Panc1 (cell line): ENCODE measurements around the gene MYL10. TPM values are rescaled to one million over a fixed set of nuclear protein-coding genes. Genes with fewer than 3 reads are reported as not detected.

Source experiments
- ATAC-seq: fragments of 200-7000 bp; cut with Tn5 transposase; 2 replicates; pipeline ENCODE4 v1.9.1; 2020; ENCODE audit warnings: mild to moderate bottlenecking, moderate library complexity
- BruUV-seq: library from RNA; stranded (reverse); fragments of 400-500 nt; replicated peaks from 2 replicates; lab custom pipeline; 2021; lab: Mats Ljungman, UMichigan
- CTCF ChIA-PET: fragments of 300-600 bp; sonication (Branson Sonifier 250); formaldehyde crosslinking; loops from one replicate; lab custom pipeline; 2022; ENCODE audit warnings: antibody characterized with exemption; lab: Charles Lee
- POLR2A ChIA-PET: fragments of 300-600 bp; sonication (Branson Sonifier 250); formaldehyde crosslinking; loops from one replicate; lab custom pipeline; 2022; ENCODE audit warnings: antibody characterized with exemption; lab: Charles Lee
- DNase-seq: peaks from one replicate; pipeline ENCODE4 v3.0.0-alpha.2; 2010; ENCODE audit warnings: low read depth, low spot score
- H3K27ac ChIP-seq: 2 replicates; pipeline ENCODE4 v1.5.1; 2011; ENCODE audit warnings: mild to moderate bottlenecking, low read length, inconsistent platforms
- H3K27me3 ChIP-seq: fragments of 200-500 bp; sonication (Bioruptor generic); 2 replicates; pipeline ENCODE4 v1.6.0; 2014; ENCODE audit warnings: low read length, inconsistent platforms; ENCODE audit not compliant: control insufficient read depth, insufficient read depth
- H3K36me3 ChIP-seq: fragments of 200-500 bp; sonication (Bioruptor generic); 2 replicates; pipeline ENCODE4 v1.5.1; 2014; ENCODE audit warnings: inconsistent platforms, mild to moderate bottlenecking, low read length, moderate library complexity; ENCODE audit not compliant: control insufficient read depth, insufficient read depth
- H3K4me1 ChIP-seq: 2 replicates; pipeline ENCODE4 v1.5.1; 2011; ENCODE audit warnings: inconsistent platforms, mild to moderate bottlenecking, low read length, moderate library complexity; ENCODE audit not compliant: control insufficient read depth, insufficient read depth
- H3K4me3 ChIP-seq, 2 experiments: 2 replicates each; pipeline ENCODE4 v1.5.1; 2011 to 2012; ENCODE audit warnings: low read depth in 2 of 2, low read length in 2 of 2, mild to moderate bottlenecking in 2 of 2, inconsistent platforms in 1 of 2, moderate library complexity in 1 of 2
- H3K9me3 ChIP-seq: fragments of 200-500 bp; sonication (Bioruptor generic); 2 replicates; pipeline ENCODE4 v1.5.1; 2014; ENCODE audit warnings: low read depth, mild to moderate bottlenecking, inconsistent platforms, low read length, moderate library complexity; ENCODE audit not compliant: control insufficient read depth, insufficient read depth
- POLR2AphosphoS5 ChIP-seq: IDR thresholded peaks from 2 replicates; pipeline ENCODE4 v1.6.1; 2012; ENCODE audit warnings: mild to moderate bottlenecking, low read depth, low read length, moderate library complexity
- SIN3A ChIP-seq: IDR thresholded peaks from 2 replicates; pipeline ENCODE4 v1.6.1; 2012; ENCODE audit warnings: low read depth, mild to moderate bottlenecking, low read length, moderate library complexity, borderline replicate concordance; ENCODE audit not compliant: insufficient read depth
- TCF7L2 ChIP-seq: IDR thresholded peaks from 2 replicates; pipeline ENCODE4 v1.6.1; 2011; ENCODE audit warnings: mild to moderate bottlenecking, low read depth, low read length, inconsistent platforms
- in situ Hi-C: cut with HindIII; loops from 2 replicates; pipeline ENCODE4 v1.10.0; 2016; ENCODE audit warnings: low sequenced_read_pairs, low pct_unique_long_range_greater_than_20kb
- intact Hi-C: fragments of 100-400 bp; cut with micrococcal nuclease; formaldehyde crosslinking; loops from one replicate; pipeline ENCODE4 v1.10.0; 2022; ENCODE audit not compliant: unreplicated experiment
- total RNA-seq: library from RNA; stranded (reverse); gene quantifications from one replicate; pipeline ENCODE4 v1.2.1, GENCODE V29; 2021; ENCODE audit not compliant: unreplicated experiment
- TF ChIP-seq, protein P1 (sequence below), 2 experiments: IDR thresholded peaks; 2 replicates each; pipeline ENCODE4 v1.6.1; 2011 to 2012; ENCODE audit warnings: low read depth in 2 of 2, control low read depth in 1 of 2, low read length in 1 of 2, mild to moderate bottlenecking in 1 of 2, moderate library complexity in 1 of 2; ENCODE audit not compliant: insufficient read depth in 1 of 2
- TF ChIP-seq, protein P2 (sequence below): fragments of 450-650 bp; IDR thresholded peaks from 2 replicates; pipeline ENCODE4 v1.5.1; 2017; ENCODE audit warnings: mild to moderate bottlenecking

The MYL10 gene
- total RNA-seq, 1 experiment from 2014 or later: not detected

DNA sequence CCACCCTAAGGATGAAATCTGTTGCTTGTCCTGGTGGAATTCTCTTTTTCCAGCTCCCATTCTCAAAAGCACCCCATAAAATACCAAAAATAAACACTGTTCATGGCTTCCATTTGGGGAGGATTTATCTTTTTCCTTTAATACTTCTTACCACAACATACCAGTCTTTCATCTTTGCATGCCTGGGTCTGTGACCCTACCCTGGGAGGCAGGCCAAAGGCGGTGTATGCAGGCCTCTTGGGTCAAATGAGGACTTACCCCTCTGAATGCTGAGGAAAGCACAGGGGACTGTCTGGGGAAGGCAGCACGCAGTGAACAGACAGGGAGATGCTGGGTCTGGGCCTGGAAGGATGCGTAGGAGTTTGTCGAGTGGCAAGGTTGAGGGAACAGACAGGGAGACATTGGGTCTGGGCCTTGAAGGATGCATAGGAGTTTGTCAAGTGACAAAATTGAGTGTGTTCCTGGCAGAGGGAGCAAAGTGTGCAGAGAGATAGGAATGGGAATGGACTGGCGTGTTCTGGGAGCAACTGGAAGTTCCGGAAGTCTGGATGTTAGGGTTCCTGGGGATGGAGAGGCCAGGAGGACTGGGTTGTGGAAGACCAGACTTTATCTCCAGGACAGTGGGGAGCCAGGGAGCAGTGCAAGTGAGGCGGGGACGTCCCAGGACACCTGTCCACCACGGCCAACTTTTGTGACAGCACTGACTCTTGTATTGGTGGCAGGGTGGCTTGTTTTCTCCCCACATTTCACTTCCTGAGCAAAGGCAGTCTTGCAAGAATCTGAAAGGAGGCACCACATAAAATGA, 40.8 kb downstream of the MYL10 start:
- intact Hi-C loops: no loop called here
- no TSS peak for BruUV-seq
- no peaks in the 10 kb centered on the region for H3K27me3 ChIP-seq
- POLR2A ChIA-PET: no interaction called here
- H3K27ac ChIP-seq: no peak overlapping the region
- TF ChIP-seq POLR2AphosphoS5 (no peak), TCF7L2 (no peak), SIN3A (no peak)
- TF ChIP-seq, protein P1, sequence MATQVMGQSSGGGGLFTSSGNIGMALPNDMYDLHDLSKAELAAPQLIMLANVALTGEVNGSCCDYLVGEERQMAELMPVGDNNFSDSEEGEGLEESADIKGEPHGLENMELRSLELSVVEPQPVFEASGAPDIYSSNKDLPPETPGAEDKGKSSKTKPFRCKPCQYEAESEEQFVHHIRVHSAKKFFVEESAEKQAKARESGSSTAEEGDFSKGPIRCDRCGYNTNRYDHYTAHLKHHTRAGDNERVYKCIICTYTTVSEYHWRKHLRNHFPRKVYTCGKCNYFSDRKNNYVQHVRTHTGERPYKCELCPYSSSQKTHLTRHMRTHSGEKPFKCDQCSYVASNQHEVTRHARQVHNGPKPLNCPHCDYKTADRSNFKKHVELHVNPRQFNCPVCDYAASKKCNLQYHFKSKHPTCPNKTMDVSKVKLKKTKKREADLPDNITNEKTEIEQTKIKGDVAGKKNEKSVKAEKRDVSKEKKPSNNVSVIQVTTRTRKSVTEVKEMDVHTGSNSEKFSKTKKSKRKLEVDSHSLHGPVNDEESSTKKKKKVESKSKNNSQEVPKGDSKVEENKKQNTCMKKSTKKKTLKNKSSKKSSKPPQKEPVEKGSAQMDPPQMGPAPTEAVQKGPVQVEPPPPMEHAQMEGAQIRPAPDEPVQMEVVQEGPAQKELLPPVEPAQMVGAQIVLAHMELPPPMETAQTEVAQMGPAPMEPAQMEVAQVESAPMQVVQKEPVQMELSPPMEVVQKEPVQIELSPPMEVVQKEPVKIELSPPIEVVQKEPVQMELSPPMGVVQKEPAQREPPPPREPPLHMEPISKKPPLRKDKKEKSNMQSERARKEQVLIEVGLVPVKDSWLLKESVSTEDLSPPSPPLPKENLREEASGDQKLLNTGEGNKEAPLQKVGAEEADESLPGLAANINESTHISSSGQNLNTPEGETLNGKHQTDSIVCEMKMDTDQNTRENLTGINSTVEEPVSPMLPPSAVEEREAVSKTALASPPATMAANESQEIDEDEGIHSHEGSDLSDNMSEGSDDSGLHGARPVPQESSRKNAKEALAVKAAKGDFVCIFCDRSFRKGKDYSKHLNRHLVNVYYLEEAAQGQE (IDR thresholded peaks at IDR 0.05; ENCODE audit: insufficient read depth in 1 of 2, low read depth in 2 of 2, low read length in 1 of 2): no peak
- TF ChIP-seq, protein P2, sequence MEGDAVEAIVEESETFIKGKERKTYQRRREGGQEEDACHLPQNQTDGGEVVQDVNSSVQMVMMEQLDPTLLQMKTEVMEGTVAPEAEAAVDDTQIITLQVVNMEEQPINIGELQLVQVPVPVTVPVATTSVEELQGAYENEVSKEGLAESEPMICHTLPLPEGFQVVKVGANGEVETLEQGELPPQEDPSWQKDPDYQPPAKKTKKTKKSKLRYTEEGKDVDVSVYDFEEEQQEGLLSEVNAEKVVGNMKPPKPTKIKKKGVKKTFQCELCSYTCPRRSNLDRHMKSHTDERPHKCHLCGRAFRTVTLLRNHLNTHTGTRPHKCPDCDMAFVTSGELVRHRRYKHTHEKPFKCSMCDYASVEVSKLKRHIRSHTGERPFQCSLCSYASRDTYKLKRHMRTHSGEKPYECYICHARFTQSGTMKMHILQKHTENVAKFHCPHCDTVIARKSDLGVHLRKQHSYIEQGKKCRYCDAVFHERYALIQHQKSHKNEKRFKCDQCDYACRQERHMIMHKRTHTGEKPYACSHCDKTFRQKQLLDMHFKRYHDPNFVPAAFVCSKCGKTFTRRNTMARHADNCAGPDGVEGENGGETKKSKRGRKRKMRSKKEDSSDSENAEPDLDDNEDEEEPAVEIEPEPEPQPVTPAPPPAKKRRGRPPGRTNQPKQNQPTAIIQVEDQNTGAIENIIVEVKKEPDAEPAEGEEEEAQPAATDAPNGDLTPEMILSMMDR: no peak
- no peak overlapping the region for H3K4me3 ChIP-seq
- H3K4me1 ChIP-seq: no peaks in the 10 kb centered on the region
- in situ Hi-C loops: no loop called here
- no peak for DNase-seq
- ATAC-seq: no peak
- H3K9me3 ChIP-seq: no peaks in the 10 kb centered on the region
- H3K36me3 ChIP-seq: no peaks in the 10 kb centered on the region
- CTCF ChIA-PET: no interaction called here

DNA sequence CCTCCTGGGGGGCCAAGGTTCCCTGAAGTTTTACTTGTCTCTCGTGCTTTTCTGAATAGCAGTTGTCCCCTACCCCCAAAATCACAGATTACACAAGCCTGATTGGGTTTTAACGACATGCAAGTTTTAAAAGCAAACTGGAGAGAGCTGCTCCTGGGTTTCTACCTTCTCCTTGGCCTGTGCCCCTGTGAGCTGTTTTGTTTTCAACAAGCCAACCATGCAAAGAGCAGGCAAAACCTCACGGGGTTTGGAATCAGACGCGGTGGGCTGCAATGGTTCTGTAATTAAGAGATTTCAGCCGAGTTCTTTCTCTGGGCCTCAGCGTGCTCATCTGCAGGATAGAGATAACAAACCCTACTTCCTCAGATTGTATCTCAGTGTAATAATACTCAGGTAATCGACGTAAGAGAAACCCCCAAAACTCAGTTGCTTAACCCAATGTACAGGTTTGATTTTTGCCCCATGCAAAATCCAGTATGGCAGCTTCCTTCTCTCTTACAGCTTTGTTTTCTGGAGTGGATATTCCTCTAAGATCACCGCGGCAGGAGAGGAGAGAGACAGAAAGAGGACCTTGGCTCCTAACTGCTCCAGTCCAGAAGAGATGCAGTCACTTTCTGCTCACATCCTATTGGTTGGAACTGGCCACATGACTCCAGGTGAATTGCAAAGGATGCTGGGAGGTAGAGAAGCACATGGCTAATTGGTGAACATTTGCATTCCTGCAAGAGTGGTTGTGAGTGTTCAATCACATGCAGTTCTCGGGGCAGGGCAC, 42.0 kb downstream of the MYL10 start:
- H3K27ac ChIP-seq: no peak overlapping the region
- intact Hi-C loops (no loop called here), in situ Hi-C loops (no loop called here)
- ChIA-PET POLR2A (interaction anchor here (0.7 kb wide), 1 partner anchor 27 kb away, joined by 3 read pairs; no protein-coding TSS in a partner anchor), CTCF (no interaction called here)
- no peak for TF ChIP-seq POLR2AphosphoS5
- no peak for TF ChIP-seq SIN3A
- no peak for TF ChIP-seq TCF7L2
- TF ChIP-seq, protein P1 (IDR thresholded peaks at IDR 0.05; ENCODE audit: insufficient read depth in 1 of 2, low read depth in 2 of 2, low read length in 1 of 2): no peak
- TF ChIP-seq, protein P2: no peak
- no peaks in the 10 kb centered on the region for H3K4me1 ChIP-seq
- no peak overlapping the region for H3K4me3 ChIP-seq
- ATAC-seq (no peak), DNase-seq (no peak)
- no peaks in the 10 kb centered on the region for H3K36me3 ChIP-seq
- no TSS peak for BruUV-seq
- no peaks in the 10 kb centered on the region for H3K27me3 ChIP-seq
- H3K9me3 ChIP-seq: no peaks in the 10 kb centered on the region
